Measurements from ENCODE around the gene INS. TPM values are rescaled to one million over a fixed set of nuclear protein-coding genes. Genes with fewer than 3 reads are reported as not detected.

The INS gene
- total and polyA plus RNA-seq, 3 donors from 2014 or later = not detected

DNA sequence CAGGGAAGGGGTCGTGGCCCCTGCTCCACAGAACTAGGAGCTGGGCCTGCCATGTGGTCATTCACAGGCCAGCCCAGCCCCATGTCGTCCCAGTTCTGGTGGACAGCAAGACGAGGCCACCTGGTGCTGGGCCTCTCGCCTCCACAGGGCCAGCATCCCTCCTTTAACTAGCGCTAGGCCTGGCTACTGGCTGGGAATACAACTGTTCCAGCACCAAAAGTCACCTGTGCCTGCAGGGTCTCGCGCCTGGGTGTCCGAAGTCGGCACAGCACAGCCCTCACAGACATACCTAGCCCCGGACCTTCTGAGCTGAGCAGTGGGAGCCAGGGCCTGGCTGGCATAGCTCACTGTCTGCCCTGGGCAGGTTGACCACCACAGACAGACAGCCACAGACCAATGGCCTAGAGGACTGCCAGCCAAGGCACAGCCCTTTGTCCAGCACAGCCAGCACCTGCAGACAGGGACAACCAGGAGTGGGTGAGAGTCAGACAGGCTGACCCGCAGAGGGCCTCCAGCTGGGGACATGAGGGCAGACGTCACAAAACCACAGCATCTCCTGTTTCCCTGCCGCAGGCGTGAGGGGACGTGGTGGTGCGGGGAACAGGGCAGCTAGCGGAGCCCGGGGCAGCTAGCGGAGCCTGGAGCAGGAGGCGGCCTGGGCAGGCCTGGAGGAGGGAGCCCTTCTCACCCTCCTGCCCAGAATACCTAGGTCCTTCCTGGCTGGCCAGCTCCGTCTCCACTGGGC is 37.8 kb upstream of the INS start:
- DNase-seq = no peak
- no peaks in the 10 kb centered on the region for H3K27me3 ChIP-seq
- intact Hi-C loops (cut with DNase I; ENCODE audit: low total_unique reads) = loop anchor here (5.0 kb wide), 2 partner anchors 99 to 224 kb away; no protein-coding TSS in a partner anchor
- H3K4me1 ChIP-seq = no peaks in the 10 kb centered on the region
- TF ChIP-seq, protein P1, sequence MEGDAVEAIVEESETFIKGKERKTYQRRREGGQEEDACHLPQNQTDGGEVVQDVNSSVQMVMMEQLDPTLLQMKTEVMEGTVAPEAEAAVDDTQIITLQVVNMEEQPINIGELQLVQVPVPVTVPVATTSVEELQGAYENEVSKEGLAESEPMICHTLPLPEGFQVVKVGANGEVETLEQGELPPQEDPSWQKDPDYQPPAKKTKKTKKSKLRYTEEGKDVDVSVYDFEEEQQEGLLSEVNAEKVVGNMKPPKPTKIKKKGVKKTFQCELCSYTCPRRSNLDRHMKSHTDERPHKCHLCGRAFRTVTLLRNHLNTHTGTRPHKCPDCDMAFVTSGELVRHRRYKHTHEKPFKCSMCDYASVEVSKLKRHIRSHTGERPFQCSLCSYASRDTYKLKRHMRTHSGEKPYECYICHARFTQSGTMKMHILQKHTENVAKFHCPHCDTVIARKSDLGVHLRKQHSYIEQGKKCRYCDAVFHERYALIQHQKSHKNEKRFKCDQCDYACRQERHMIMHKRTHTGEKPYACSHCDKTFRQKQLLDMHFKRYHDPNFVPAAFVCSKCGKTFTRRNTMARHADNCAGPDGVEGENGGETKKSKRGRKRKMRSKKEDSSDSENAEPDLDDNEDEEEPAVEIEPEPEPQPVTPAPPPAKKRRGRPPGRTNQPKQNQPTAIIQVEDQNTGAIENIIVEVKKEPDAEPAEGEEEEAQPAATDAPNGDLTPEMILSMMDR (IDR thresholded peaks at IDR 0.05) = no peak
- TF ChIP-seq POLR2A (IDR thresholded peaks at IDR 0.05) = no peak
- no peaks in the 10 kb centered on the region for H3K9me3 ChIP-seq
- H3K36me3 ChIP-seq (ENCODE audit: low read depth, missing control alignments) = no peaks in the 10 kb centered on the region
- H3K4me3 ChIP-seq = no peak overlapping the region
- H3K27ac ChIP-seq = no peak overlapping the region
- 65 to 89% methylated on average over 5 to 21 of the region's 21 CpGs for WGBS, 2 donors

DNA sequence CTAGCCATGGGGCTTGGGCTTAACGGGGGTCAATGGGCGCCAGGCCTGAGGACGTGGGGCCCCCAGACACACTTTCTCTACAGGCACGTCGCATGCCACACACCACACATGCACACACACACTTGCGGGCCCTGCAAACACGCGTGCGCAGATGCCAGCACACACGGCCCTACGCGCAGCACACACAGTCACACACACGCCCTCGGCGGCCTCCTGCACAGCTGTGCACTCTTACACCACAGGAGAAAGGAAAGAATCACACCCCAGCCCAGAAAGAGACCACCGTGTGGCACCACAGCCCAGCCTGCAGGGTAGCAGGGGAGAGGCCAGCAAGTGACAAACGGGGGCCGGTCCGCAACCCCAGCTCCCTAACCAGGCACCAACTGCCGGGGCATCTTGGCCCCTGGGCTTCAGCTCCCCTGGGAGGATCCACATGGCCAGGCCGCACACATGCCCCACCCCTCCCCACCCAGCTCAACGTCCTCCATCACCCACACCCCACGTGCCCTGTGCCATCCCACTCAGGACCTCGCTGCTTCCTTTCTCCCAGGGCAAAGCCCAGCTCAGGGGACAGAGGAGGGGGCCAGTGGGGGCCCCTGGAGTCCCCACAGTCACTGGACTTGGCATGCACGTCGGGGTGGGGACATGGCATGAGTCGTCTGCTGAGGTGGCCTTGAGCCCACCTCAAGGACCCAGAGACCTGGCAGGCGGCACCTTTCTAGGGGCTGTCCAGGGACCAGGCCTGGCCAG is 36.9 kb upstream of the INS start:
- no peaks in the 10 kb centered on the region for H3K27me3 ChIP-seq
- TF ChIP-seq POLR2A (IDR thresholded peaks at IDR 0.05) = no peak
- TF ChIP-seq, protein P1 (IDR thresholded peaks at IDR 0.05) = no peak
- intact Hi-C loops (cut with DNase I; ENCODE audit: low total_unique reads) = loop anchor here (5.0 kb wide), 2 partner anchors 99 to 224 kb away; no protein-coding TSS in a partner anchor
- H3K36me3 ChIP-seq (ENCODE audit: low read depth, missing control alignments) = no peaks in the 10 kb centered on the region
- H3K27ac ChIP-seq = no peak overlapping the region
- 82 to 85% methylated on average over 17 to 28 of the region's 28 CpGs for WGBS, 2 donors
- no peaks in the 10 kb centered on the region for H3K4me1 ChIP-seq
- H3K9me3 ChIP-seq = no peaks in the 10 kb centered on the region
- no peak for DNase-seq
- no peak overlapping the region for H3K4me3 ChIP-seq

DNA sequence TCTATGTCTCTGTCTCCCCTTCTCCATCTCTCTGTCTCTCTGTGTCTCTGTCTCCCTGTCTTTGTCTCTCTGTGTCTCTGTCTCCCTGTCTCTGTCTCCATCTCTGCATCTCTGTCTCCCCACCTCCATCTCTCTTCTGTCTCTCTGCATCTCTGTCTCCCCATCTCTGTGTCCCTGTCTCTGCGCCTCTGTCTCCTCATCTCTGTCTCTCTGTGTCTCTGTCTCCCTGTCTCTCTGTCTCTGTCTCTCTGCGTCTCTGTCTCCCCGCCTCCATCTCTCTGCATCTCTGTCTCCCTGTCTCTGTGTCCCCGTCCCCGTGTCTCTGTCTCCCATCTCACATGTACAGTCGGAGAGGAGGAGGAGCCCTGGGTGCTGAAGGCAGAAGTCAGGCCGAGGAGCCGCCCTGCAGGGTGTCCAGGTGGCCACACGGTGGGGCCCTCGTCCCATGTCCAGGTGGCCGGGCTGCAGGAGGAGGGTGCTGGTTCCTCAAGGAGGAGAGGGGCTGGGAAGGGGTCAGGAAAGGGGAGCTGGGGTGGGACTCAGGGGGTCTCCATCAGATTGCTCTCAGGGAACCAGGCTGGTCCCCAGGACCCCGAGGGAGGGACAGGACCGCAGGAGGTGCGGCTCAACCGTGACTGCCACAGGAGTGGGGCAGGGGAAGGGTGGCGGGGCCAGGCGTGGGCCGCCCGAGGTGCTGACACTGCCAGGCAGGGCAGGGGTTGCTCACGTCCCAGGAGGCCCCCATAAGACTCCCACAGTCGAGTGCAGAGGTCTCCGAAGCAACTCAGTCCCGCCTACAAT is 36.2 kb upstream of the INS start:
- TF ChIP-seq, protein P1 (IDR thresholded peaks at IDR 0.05) = peak; percentile 84 to 94 (median 87)
- no peak for TF ChIP-seq POLR2A (IDR thresholded peaks at IDR 0.05)
- Histone ChIP-seq H3K27ac (no peak overlapping the region), H3K4me1 (no peaks in the 10 kb centered on the region), H3K9me3 (no peaks in the 10 kb centered on the region), H3K36me3 (ENCODE audit: low read depth, missing control alignments) (no peaks in the 10 kb centered on the region), H3K4me3 (no peak overlapping the region), H3K27me3 (no peaks in the 10 kb centered on the region)
- 44 to 46% methylated on average over 9 to 23 of the region's 23 CpGs for WGBS, 2 donors
- intact Hi-C loops (cut with DNase I; ENCODE audit: low total_unique reads) = loop anchor here (5.0 kb wide), 2 partner anchors 100 to 225 kb away; no protein-coding TSS in a partner anchor
- peak; percentile 89 for DNase-seq

DNA sequence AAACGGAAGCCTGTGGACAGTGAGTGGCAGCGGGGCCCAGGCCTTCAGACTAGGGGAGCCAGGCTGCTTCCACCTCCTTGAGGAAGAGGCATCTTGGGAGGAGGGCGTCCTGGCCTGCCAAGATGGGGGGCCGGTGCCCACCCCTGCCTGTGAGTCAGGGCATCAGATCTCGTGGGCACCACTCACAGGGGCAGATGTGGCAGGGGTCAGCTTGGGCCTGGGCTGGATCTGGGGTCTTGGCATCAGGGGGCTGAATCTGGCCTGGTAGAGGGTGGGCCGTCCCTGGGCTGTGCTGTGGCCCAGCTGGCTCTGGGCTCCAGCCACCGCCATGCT is 34.7 kb upstream of the INS start:
- no peaks in the 10 kb centered on the region for H3K36me3 ChIP-seq (ENCODE audit: low read depth, missing control alignments)
- no peak overlapping the region for H3K4me3 ChIP-seq
- intact Hi-C loops (cut with DNase I; ENCODE audit: low total_unique reads) = loop anchor here (5.0 kb wide), 2 partner anchors 102 to 227 kb away; no protein-coding TSS in a partner anchor
- H3K27me3 ChIP-seq = no peaks in the 10 kb centered on the region
- H3K27ac ChIP-seq = no peak overlapping the region
- 89 to 94% methylated on average over 3 to 7 of the region's 7 CpGs for WGBS, 2 donors
- no peak for DNase-seq
- H3K9me3 ChIP-seq = no peaks in the 10 kb centered on the region
- no peaks in the 10 kb centered on the region for H3K4me1 ChIP-seq
- TF ChIP-seq POLR2A (IDR thresholded peaks at IDR 0.05) = no peak
- TF ChIP-seq, protein P1 (IDR thresholded peaks at IDR 0.05) = no peak
